ENCODE measurements around the gene SIX3. TPM values are rescaled to one million over a fixed set of nuclear protein-coding genes. Genes with fewer than 3 reads are reported as not detected.
A peak's percentile ranks its signal among the peaks of the same experiment; 100 is the strongest.

Gene SIX3
- total RNA-seq, 1 experiment from 2014 or later = 13.2 TPM

GRCh38 chr2:44954889-44955592, 13.5 kb downstream of the SIX3 start:
- CTCF ChIA-PET = interaction anchor here (0.5 to 5.8 kb wide), 50 partner anchors 8 to 917 kb away, joined by 3 to 65 read pairs (median 4); partner anchors contain the start of genes CAMKMT, PREPL and SIX2
- H3K9me3 Mint-ChIP-seq = no peaks in the 10 kb centered on the region
- POLR2A ChIA-PET = interaction anchor here (0.9 kb wide), 1 partner anchor 10 kb away, joined by 3 read pairs; no protein-coding TSS in a partner anchor
- peaks cover 3% of the 10 kb centered on the region; the same call in 1 of the 2 replicates for H3K36me3 Mint-ChIP-seq
- DNase-seq (ENCODE audit: low spot score) (no peak), ATAC-seq (no peak)
- peak overlapping the region; percentile 67 for H3K4me3 Mint-ChIP-seq
- peaks cover 53% of the 10 kb centered on the region for H3K4me1 Mint-ChIP-seq
- H3K27me3 Mint-ChIP-seq (ENCODE audit: low read depth) = peaks cover 78% of the 10 kb centered on the region
- TF ChIP-seq MYBL2 (CRISPR knock-in tag; IDR thresholded peaks at IDR 0.05) (no peak), HMGXB4 (CRISPR knock-in tag; IDR thresholded peaks at IDR 0.05) (0 out of 2 replicates have a peak, but pooled peaks have one; percentile 15)
- H3K27ac Mint-ChIP-seq = no peak overlapping the region

GRCh38 chr2:44955593-44956392, 14.3 kb downstream of the SIX3 start:
- ChIA-PET CTCF (interaction anchor here (0.5 to 5.8 kb wide), 65 partner anchors 9 to 918 kb away, joined by 3 to 65 read pairs (median 4); partner anchors contain the start of genes CAMKMT, PREPL and SIX2), POLR2A (interaction anchor here (0.9 kb wide), 1 partner anchor 9 kb away, joined by 3 read pairs; no protein-coding TSS in a partner anchor)
- H3K4me3 Mint-ChIP-seq = peak overlapping the region; percentile 67
- ATAC-seq = peak; percentile 65
- no peaks in the 10 kb centered on the region for H3K9me3 Mint-ChIP-seq
- peaks cover 70% of the 10 kb centered on the region for H3K27me3 Mint-ChIP-seq (ENCODE audit: low read depth)
- H3K27ac Mint-ChIP-seq = no peak overlapping the region
- peaks cover 3% of the 10 kb centered on the region; the same call in 1 of the 2 replicates for H3K36me3 Mint-ChIP-seq
- peak; percentile 90 for DNase-seq (ENCODE audit: low spot score)
- H3K4me1 Mint-ChIP-seq = peaks cover 45% of the 10 kb centered on the region
- TF ChIP-seq NFE2L1 (CRISPR knock-in tag; IDR thresholded peaks at IDR 0.05) (peak; percentile 70; the same call in 1 of the 2 replicates), FOXP1 (CRISPR knock-in tag; IDR thresholded peaks at IDR 0.05; ENCODE audit: borderline replicate concordance) (peak; percentile 72; the same call in 1 of the 2 replicates), USF1 (CRISPR knock-in tag; IDR thresholded peaks at IDR 0.05) (peak; percentile 59; the same call in 1 of the 2 replicates), USF2 (CRISPR knock-in tag; IDR thresholded peaks at IDR 0.05) (peak; percentile 34; the same call in 1 of the 2 replicates), SP1 (CRISPR knock-in tag; conservative IDR thresholded peaks at IDR 0.05) (no peak; the same call in 1 of the 2 replicates), CTCF (IDR thresholded peaks at IDR 0.05) (peak; percentile 71), EMX1 (CRISPR knock-in tag; IDR thresholded peaks at IDR 0.05) (no peak), FOXJ3 (CRISPR knock-in tag; IDR thresholded peaks at IDR 0.05; ENCODE audit: borderline replicate concordance) (no peak), PRDM15 (CRISPR knock-in tag; IDR thresholded peaks at IDR 0.05) (no peak), ZNF423 (CRISPR knock-in tag; IDR thresholded peaks at IDR 0.05) (peak; percentile 34; the same call in 1 of the 2 replicates), TEAD1 (CRISPR knock-in tag; IDR thresholded peaks at IDR 0.05) (peak; percentile 92), ELF4 (CRISPR knock-in tag; IDR thresholded peaks at IDR 0.05; ENCODE audit: low read depth) (no peak), SMAD3 (CRISPR knock-in tag; IDR thresholded peaks at IDR 0.05; ENCODE audit: borderline replicate concordance) (peak; percentile 62), PREB (CRISPR knock-in tag; IDR thresholded peaks at IDR 0.05; ENCODE audit: borderline replicate concordance) (no peak), FOXK1 (CRISPR knock-in tag; IDR thresholded peaks at IDR 0.05) (peak; percentile 25; the same call in 1 of the 2 replicates), MXD4 (CRISPR knock-in tag; IDR thresholded peaks at IDR 0.05; ENCODE audit: borderline replicate concordance) (no peak)
